Epidermal melanocyte (primary cell): ENCODE measurements around the gene ENO4.

Source experiments
- DNase-seq: peaks from one replicate; pipeline ENCODE4 v3.0.0; 2011; ENCODE audit warnings: low spot score; ENCODE audit not compliant: insufficient read length

The ENO4 gene

GRCh38 chr10:116829711-116830110, 19.6 kb upstream of the ENO4 start:
- no peak for DNase-seq

DNA sequence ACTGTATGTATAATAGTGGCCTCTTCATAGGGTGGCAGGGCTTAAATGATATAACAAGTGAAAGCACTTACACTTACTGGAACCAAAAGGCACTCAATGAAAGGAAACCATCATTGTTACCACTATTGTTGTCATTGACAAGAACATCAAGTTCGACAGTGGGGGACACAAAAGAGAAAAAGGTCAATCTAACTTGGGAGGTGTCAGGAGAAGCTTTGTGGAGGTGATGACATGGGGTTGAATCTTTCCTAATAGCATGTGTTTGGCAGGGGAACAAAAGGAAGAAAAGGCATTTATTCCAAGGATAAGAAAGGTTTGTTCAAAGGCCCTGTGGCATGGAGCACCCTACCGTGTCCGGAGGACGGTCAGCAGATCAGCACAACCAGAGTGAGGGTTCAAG, 18.2 kb upstream of the ENO4 start:
- DNase-seq: no peak

- no peak for DNase-seq
Measured at GRCh38 chr10:116831790-116832189, 17.5 kb upstream of the ENO4 start.

- no peak for DNase-seq
Measured at GRCh38 chr10:116833986-116834985, 15.0 kb upstream of the ENO4 start.

DNA sequence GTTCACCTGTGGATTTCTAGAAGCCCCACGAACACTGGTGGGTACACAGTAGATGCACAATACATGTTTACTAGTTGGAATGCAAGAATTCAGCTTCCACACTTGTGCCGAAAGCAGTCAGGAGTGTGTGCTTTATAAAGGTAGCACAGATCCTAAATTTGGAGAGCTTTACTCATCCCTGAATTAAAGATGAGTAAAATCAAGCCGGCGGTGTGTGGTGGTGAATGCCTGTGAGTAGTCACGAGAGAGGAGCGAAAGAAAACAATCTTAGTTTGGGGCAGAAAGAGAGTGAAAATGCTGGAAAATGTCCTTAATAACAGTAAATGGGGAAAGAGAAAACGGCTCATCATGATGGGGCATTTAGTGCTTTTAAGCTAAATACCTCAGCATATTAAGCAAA, 13.6 kb upstream of the ENO4 start:
- no peak for DNase-seq

DNA sequence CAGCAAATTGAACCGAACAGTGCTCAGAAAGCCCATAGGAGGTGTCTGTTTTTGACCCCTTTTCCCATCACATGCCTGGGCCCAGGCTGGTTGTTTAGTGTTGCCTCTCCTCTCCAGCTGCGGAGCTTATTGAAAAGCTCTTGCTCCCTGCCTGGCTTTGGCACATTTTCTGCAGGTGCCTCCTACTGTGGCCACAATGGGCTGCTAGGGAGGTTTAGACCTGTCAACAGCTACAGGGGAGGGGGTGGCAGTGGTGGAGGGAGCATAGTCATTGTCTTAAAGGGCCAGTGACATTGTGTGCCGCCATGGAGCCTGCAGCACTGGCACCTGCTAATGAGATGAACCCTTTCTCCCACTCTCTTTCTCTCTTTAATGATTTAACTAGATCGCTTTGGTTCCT, 13.2 kb upstream of the ENO4 start:
- DNase-seq: no peak

- DNase-seq: no peak
Measured at GRCh38 chr10:116836902-116837523, 12.3 kb upstream of the ENO4 start.

DNA sequence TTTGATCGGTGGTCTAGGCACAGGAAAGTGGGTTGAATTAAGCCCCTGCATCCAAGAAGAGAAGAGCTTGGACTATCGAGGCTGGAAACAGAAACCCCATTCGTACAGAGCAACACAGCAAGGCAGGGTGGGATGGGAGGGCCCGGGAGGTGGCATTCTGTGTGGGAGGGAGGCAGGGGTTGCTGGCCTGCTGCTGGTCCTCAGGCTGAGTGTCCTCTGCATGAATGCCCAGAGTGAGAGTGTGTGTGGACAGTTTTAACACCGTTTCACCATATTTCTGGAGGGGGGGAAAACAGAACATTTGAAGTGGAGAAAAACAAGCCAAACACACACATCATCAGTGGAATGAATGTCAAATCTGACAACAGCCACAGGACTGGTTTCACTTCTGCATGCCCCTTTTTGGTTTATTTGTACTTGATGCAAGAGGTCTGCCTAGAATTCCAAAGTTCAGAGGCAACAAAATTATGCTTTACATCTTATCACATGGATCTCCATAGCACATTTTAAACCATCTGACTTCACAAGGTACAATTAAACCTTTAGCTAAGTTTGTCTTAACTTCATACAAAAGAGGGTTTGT, 11.1 kb upstream of the ENO4 start:
- DNase-seq: no peak

- DNase-seq: no peak
Measured at GRCh38 chr10:116840389-116841075, 8.8 kb upstream of the ENO4 start.

GRCh38 chr10:116845823-116846222, 3.5 kb upstream of the ENO4 start:
- no peak for DNase-seq

DNA sequence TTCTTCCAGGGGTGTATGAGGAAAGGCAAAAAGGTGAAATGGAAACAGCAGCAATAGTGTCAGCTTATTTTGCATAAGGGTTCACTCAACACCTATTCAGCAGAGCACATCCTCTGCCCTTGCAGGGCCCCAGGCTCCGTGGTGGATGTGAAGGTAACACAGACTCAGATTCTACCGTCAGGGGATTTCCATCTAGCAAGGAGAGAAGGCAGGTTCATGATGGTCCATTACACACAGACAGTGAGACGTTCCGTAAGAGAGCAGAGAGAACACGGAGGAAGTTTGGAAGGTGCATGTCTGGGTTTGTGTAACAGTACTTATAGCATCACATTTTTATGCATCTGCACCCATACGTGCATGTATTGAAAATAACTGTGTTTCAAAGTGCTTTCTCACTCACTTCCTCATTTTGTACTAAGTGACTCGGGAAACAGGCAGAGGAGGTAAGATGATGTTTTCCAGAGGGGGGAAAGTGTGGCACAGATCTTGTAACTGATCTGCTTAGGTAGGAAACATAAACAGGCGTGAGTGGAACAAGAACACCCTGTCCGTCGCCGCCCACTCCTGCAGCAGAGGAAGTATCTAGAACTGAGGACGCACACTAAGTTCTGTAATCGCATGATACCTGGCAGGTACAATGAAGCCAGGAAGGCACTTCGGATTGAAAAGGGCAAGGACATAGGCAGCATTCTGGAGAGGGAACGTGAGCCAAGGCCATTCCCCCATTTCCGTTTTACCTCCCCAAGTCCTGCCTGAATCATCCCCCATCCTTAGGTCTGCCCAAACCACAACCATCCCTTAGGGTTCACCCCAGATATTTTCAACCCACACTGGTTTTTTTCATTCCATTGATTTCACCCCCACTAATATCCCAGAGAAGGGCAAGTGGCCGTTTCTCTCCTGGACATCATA, 1.0 kb upstream of the ENO4 start:
- DNase-seq: no peak

DNA sequence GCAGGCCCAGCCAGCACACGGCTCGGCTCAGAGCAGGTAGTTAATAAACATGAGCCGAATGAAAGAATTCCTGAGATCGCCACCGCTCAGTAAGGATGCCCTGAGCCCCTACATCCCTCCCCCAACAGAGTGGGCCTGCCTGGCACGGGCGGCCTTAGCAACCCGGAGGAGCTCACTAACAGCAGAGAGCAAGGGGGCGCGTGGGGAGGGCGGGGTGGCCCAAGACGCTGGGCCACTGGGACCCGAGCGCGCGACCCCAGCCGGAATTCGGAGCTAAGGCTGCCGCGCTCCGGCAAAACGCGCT, 403 bp upstream of the ENO4 start:
- DNase-seq: no peak

- DNase-seq: no peak
Measured at GRCh38 chr10:116850058-116850611, 836 bp downstream of the ENO4 start.

GRCh38 chr10:116852246-116852645, 2.9 kb downstream of the ENO4 start:
- DNase-seq: no peak

DNA sequence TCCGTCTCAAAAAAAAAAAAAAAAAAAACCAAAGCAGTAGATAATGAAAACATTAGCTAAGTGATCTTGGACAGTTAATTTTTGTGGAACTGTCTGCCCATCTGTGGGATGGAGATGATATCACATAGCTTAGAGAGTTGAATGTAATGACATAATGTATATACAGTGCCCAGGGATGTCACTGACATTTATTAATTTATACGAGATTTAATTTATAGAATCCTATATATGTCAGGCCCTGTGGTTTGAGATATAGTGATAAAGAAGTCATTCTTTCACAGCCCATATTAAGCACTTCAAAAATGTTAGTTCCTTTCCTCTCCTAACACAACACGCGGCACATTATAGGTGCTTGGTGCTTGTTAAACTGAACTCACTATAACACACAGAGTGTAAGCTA, 4.0 kb downstream of the ENO4 start:
- no peak for DNase-seq

DNA sequence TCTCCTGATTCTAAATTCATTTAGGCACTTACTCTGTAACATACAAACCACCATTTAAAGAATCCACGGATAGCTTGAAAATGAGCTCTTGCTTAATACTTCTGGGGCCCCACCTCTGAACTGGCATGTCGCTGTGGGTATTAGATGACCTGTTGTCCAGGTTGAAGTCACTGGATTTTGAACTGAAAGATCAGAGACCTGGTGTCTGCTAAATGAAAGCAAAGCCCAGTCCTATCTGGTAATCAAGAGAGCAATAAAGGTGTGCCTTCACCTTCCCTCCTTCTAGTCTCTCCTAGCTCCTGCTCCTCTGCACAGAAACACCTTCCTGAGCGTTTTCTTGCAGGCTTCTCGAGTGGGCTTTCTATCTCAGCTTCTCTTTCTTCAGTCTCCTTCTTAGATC, 4.4 kb downstream of the ENO4 start:
- DNase-seq: no peak

DNA sequence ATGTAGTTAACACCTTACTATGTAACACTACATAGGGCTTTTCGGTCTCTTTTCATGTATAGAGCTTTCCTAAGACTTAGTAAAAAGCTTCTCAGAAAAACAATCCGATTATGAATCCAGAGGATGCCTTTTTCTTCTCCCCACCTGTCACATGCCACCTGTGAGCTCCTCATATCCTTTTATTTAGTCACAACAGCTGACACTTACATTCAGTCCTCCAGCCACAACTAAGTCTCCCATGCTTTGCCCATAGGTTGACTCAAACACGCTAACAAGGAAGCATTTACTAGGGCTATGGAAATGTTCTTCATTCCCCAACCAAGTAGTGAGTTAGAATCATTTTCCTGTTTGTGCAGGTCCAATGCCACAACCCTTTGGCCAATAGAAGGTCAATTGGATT, 7.9 kb downstream of the ENO4 start:
- DNase-seq: no peak

DNA sequence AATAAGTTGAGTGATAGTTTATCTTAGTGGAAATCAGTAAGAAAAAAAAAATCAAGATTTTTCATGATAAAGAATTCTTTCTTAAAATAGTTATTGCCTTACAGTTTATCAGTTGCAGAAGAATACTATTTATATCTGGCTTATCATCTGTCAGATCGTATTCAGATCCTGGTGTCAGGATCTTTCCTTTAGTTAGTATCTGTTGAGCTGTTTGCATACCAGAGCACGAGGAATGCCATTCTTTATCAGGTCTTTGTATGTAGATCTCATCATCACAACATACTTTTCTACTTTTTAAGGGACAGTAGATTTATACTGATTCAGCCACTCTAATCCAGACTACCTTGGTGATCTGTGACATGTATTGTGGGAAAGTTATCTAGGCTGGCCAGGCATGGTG, 12.5 kb downstream of the ENO4 start:
- DNase-seq: no peak

DNA sequence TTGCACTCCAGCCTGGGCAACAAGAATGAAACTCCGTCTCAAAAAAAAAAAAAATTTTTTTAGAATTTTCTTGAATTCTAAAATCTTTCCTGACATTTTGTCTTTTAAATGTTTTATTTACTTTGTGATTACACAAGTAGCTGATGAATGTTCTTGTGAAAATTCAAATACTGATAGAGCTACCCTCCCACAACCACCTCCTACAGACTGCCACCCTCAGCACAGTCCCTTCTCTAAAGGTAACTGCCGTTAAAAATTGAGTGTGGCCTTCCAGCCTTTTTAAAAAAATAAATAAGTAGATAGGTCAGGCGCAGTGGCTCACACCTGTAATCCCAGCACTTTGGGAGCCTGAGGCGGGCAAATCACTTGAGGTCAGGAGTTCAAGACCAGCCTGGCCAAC, 15.1 kb downstream of the ENO4 start:
- DNase-seq: no peak

- no peak for DNase-seq
Measured at GRCh38 chr10:116866066-116866465, 16.8 kb downstream of the ENO4 start.
